GM12801 (cell line): ENCODE results near the gene FBXO42.

Source experiments
- CTCF ChIP-seq: IDR thresholded peaks from one replicate; pipeline ENCODE4 v1.5.1; 2011; ENCODE audit warnings: control low read depth; ENCODE audit not compliant: insufficient read length; ENCODE audit errors: extremely low read depth

The FBXO42 gene

GRCh38 chr1:16380868-16381267 lies 28.6 kb upstream of the FBXO42 start:
- TF ChIP-seq CTCF: no peak

- no peak for TF ChIP-seq CTCF
These were observed 26.2 kb upstream of the FBXO42 start for GRCh38 chr1:16378443-16378842.

- TF ChIP-seq CTCF: no peak
These were observed 24.7 kb upstream of the FBXO42 start for GRCh38 chr1:16376971-16377370.

GRCh38 chr1:16375521-16376340 lies 23.5 kb upstream of the FBXO42 start:
- no peak for TF ChIP-seq CTCF

- no peak for TF ChIP-seq CTCF
These were observed 22.0 kb upstream of the FBXO42 start for GRCh38 chr1:16374266-16374665.

- no peak for TF ChIP-seq CTCF
These were observed 20.4 kb upstream of the FBXO42 start for GRCh38 chr1:16372535-16373285.

- no peak for TF ChIP-seq CTCF
These were observed 19.4 kb upstream of the FBXO42 start for GRCh38 chr1:16371725-16372124.
